Endothelial cell of umbilical vein (primary cell): Measurements from ENCODE around the gene NIPA2. TPM values are rescaled to one million over a fixed set of nuclear protein-coding genes. Genes with fewer than 3 reads are reported as not detected.

Experiments
- BruUV-seq: library from RNA; stranded (reverse); fragments of 400-500 nt; replicated peaks from 2 replicates; lab custom pipeline; 2021; lab: Mats Ljungman, UMichigan
- CTCF ChIA-PET: fragments of 300-600, 350-600 bp; sonication (Branson Sonifier 250); formaldehyde crosslinking; loops from one replicate; lab custom pipeline; 2021; ENCODE audit warnings: antibody characterized with exemption, inconsistent platforms; lab: Charles Lee
- POLR2A ChIA-PET: fragments of 300-600, 350-600 bp; sonication (Branson Sonifier 250); formaldehyde crosslinking; loops from one replicate; lab custom pipeline; 2021; ENCODE audit warnings: antibody characterized with exemption, inconsistent platforms; lab: Charles Lee
- DNase-seq: peaks from one replicate; pipeline ENCODE4 v3.0.0-alpha.2; 2011; ENCODE audit warnings: low read depth, low spot score
- FAIRE-seq: peaks from 2 replicates; lab custom pipeline; 2011; peaks lifted over from hg19 to GRCh38; lab: Jason Lieb, UNC
- H2AFZ ChIP-seq: 2 replicates; pipeline ENCODE4 v1.6.0; 2012; ENCODE audit warnings: low read depth, low read length, control low read depth, inconsistent platforms
- H3K27ac ChIP-seq: 2 replicates; pipeline ENCODE4 v1.5.1; 2011; ENCODE audit warnings: low read depth, mild to moderate bottlenecking, control low read depth, low read length, moderate library complexity; ENCODE audit not compliant: insufficient read depth
- H3K27me3 ChIP-seq, 2 experiments: 2 replicates each; pipeline versions ENCODE4 v1.6.0 to v1.6.1; 2011; ENCODE audit warnings: low read length in 2 of 2, mixed read lengths in 1 of 2; ENCODE audit not compliant: control insufficient read depth in 2 of 2, insufficient read depth in 2 of 2
- H3K36me3 ChIP-seq, 2 experiments: 2 replicates in 1 of 2; 3 replicates in 1 of 2; pipeline ENCODE4 v1.5.1; 2011; ENCODE audit warnings: low read length in 2 of 2, mild to moderate bottlenecking in 1 of 2, moderate library complexity in 1 of 2; ENCODE audit not compliant: control insufficient read depth in 2 of 2, insufficient read depth in 2 of 2; ENCODE audit errors: extremely low read depth in 1 of 2
- H3K4me1 ChIP-seq: 3 replicates; pipeline ENCODE4 v1.5.1; 2011; ENCODE audit warnings: mild to moderate bottlenecking, low read length; ENCODE audit not compliant: control insufficient read depth, insufficient read depth; ENCODE audit errors: extremely low read depth
- H3K4me2 ChIP-seq: 2 replicates; pipeline ENCODE4 v1.6.1; 2011; ENCODE audit warnings: low read length, control low read depth, mixed read lengths; ENCODE audit not compliant: insufficient read depth
- H3K4me3 ChIP-seq, 3 experiments: fragments of 200-600 bp in 1 of 3; sonication (generic), shearing (Covaris generic) in 1 of 3; replicated peaks in 1 of 3; 2 replicates each; pipeline ENCODE4 v1.5.1; 2011 to 2016; ENCODE audit warnings: control low read depth in 3 of 3, low read length in 3 of 3, mild to moderate bottlenecking in 2 of 3, inconsistent platforms in 1 of 3, low read depth in 1 of 3, moderate library complexity in 1 of 3; ENCODE audit not compliant: insufficient read depth in 1 of 3
- H3K79me2 ChIP-seq: 2 replicates; pipeline ENCODE4 v1.6.0; 2012; ENCODE audit warnings: low read length, inconsistent platforms; ENCODE audit not compliant: control insufficient read depth, insufficient read depth
- H3K9ac ChIP-seq: replicated peaks from 2 replicates; pipeline ENCODE3; 2011; ENCODE audit warnings: low read length, control low read depth; ENCODE audit not compliant: insufficient read depth; ENCODE audit errors: extremely low read depth
- H3K9me1 ChIP-seq: replicated peaks from 3 replicates; pipeline ENCODE4 v1.6.0; 2011; ENCODE audit warnings: mild to moderate bottlenecking, low read length; ENCODE audit not compliant: control insufficient read depth, insufficient read depth; ENCODE audit errors: extremely low read depth
- H3K9me3 ChIP-seq: replicated peaks from 2 replicates; pipeline ENCODE4 v1.5.1; 2012; ENCODE audit warnings: low read length, inconsistent platforms; ENCODE audit not compliant: control insufficient read depth, insufficient read depth
- H4K20me1 ChIP-seq: replicated peaks from 2 replicates; pipeline ENCODE3; 2011; ENCODE audit warnings: mild to moderate bottlenecking, low read length; ENCODE audit not compliant: control insufficient read depth, insufficient read depth; ENCODE audit errors: extremely low read depth
- EZH2 ChIP-seq: IDR thresholded peaks from 2 replicates; pipeline ENCODE4 v1.6.1; 2012; ENCODE audit warnings: borderline replicate concordance, low read depth, mild to moderate bottlenecking, moderate library complexity, low read length, inconsistent platforms; ENCODE audit not compliant: severe bottlenecking
- FOS ChIP-seq: IDR thresholded peaks from 2 replicates; pipeline ENCODE4 v1.6.1; 2011; ENCODE audit warnings: mild to moderate bottlenecking, low read length, moderate library complexity, borderline replicate concordance; ENCODE audit not compliant: insufficient read depth
- GATA2 ChIP-seq: IDR thresholded peaks from 2 replicates; pipeline ENCODE4 v1.7.0; 2011; ENCODE audit warnings: low read depth, mild to moderate bottlenecking, moderate library complexity, mixed read lengths, low read length; ENCODE audit not compliant: insufficient read length, insufficient read depth
- JUN ChIP-seq: IDR thresholded peaks from 2 replicates; pipeline ENCODE4 v1.6.1; 2011; ENCODE audit warnings: borderline replicate concordance, low read depth; ENCODE audit not compliant: insufficient read length, insufficient read depth
- MYC ChIP-seq: IDR thresholded peaks from one replicate; pipeline ENCODE4 v1.6.1; 2011; ENCODE audit warnings: mild to moderate bottlenecking, low read depth, low read length
- POLR2A ChIP-seq: IDR thresholded peaks from 2 replicates; pipeline ENCODE4 v1.6.1; 2012; ENCODE audit warnings: low read depth, mild to moderate bottlenecking, control low read depth, low read length
- POLR2AphosphoS5 ChIP-seq: IDR thresholded peaks from 2 replicates; pipeline ENCODE4 v1.6.1; 2012; ENCODE audit warnings: low read depth, mild to moderate bottlenecking, control low read depth, low read length, moderate library complexity; ENCODE audit not compliant: insufficient read depth
- dilution Hi-C: fragments of 300-500 bp; cut with MboI; formaldehyde crosslinking; loops from one replicate; pipeline ENCODE4 v1.15.0; 2019; ENCODE audit warnings: low sequenced_read_pairs; ENCODE audit not compliant: extremely low pct_ligation_motif_present
- intact Hi-C: fragments of 100-400 bp; cut with micrococcal nuclease; formaldehyde crosslinking; loops from one replicate; pipeline ENCODE4 v1.10.0; 2022
- polyA plus RNA-seq, 4 experiments: library from polyadenylated mRNA; depleted of rRNA in 3 of 4; stranded (reverse) in 3 of 4; unstranded in 1 of 4; fragments of >200 nt; gene quantifications; 2 replicates each; pipeline versions ENCODE4 v1.2.1 to v1.2.3, GENCODE V29; 2011 to 2012; ENCODE audit warnings: missing spikeins in 1 of 4
- total RNA-seq: library from RNA; stranded (reverse); gene quantifications from 2 replicates; pipeline ENCODE4 v1.2.3, GENCODE V29; 2021
- TF ChIP-seq, protein P1 (sequence below): IDR thresholded peaks from 2 replicates; pipeline ENCODE4 v1.6.1; 2011; ENCODE audit not compliant: insufficient read depth, insufficient read length
- TF ChIP-seq, protein P2 (sequence below), 2 donors: IDR thresholded peaks; 1 replicate in 1 of 2; 2 replicates in 1 of 2; pipeline ENCODE4 v1.5.1; 2011; ENCODE audit warnings: low read length in 2 of 2, mild to moderate bottlenecking in 2 of 2, moderate library complexity in 2 of 2, control low read depth in 1 of 2, inconsistent platforms in 1 of 2, low read depth in 1 of 2; ENCODE audit not compliant: insufficient read depth in 1 of 2; ENCODE audit errors: extremely low read depth in 1 of 2

The NIPA2 gene
- total and polyA plus RNA-seq, 2 donors (not counting 3 experiments of a cell fraction or from before 2014, with no cell fraction given), result 55.2 to 75.7 TPM

DNA sequence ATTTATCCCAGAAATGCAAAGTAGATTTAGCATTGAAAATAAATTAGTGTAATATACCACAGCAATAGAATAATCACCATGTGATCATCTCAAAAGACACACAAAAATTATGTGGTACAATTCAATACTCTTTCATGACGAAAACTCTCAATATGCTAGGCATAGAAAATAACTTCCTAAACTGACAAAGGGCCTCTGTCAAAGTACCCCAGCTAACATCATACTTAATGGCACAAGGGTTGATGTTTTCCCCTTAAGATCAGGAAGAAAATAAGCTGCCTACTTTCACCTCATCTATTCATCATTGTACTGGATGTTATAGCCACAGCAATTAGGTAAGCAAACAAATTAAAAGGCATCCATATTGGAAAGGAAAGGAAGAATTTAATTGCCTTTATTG, 22.7 kb upstream of the NIPA2 start:
- Histone ChIP-seq H3K4me1 (no peaks in the 10 kb centered on the region), H3K79me2 (no peaks in the 10 kb centered on the region), H3K9ac (no peak overlapping the region), H4K20me1 (no peaks in the 10 kb centered on the region), H3K9me3 (no peaks in the 10 kb centered on the region), H3K4me2 (no peak overlapping the region), H2AFZ (no peak overlapping the region), H3K4me3 (no peak overlapping the region), H3K9me1 (no peaks in the 10 kb centered on the region), H3K27ac (no peak overlapping the region), H3K36me3 (peaks cover 0 to 4% of the 10 kb centered on the region in 2 experiments), H3K27me3 (no peaks in the 10 kb centered on the region)
- dilution Hi-C loops (no loop called here), intact Hi-C loops (no loop called here)
- CTCF ChIA-PET, result interaction anchor here (0.9 kb wide), 1 partner anchor 9 kb away, joined by 3 read pairs; no protein-coding TSS in a partner anchor
- DNase-seq (no peak), FAIRE-seq (no peak)
- POLR2A ChIA-PET, result no interaction called here
- TF ChIP-seq, protein P1, sequence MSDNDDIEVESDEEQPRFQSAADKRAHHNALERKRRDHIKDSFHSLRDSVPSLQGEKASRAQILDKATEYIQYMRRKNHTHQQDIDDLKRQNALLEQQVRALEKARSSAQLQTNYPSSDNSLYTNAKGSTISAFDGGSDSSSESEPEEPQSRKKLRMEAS, result no peak
- TF ChIP-seq MYC, result no peak
- no peak for TF ChIP-seq EZH2
- no peak for TF ChIP-seq FOS
- no peak for TF ChIP-seq POLR2AphosphoS5
- TF ChIP-seq, protein P2, sequence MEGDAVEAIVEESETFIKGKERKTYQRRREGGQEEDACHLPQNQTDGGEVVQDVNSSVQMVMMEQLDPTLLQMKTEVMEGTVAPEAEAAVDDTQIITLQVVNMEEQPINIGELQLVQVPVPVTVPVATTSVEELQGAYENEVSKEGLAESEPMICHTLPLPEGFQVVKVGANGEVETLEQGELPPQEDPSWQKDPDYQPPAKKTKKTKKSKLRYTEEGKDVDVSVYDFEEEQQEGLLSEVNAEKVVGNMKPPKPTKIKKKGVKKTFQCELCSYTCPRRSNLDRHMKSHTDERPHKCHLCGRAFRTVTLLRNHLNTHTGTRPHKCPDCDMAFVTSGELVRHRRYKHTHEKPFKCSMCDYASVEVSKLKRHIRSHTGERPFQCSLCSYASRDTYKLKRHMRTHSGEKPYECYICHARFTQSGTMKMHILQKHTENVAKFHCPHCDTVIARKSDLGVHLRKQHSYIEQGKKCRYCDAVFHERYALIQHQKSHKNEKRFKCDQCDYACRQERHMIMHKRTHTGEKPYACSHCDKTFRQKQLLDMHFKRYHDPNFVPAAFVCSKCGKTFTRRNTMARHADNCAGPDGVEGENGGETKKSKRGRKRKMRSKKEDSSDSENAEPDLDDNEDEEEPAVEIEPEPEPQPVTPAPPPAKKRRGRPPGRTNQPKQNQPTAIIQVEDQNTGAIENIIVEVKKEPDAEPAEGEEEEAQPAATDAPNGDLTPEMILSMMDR (IDR thresholded peaks at IDR 0.05; ENCODE audit: extremely low read depth in 1 of 2, insufficient read depth in 1 of 2, low read depth in 1 of 2, low read length in 2 of 2), result no peak
- TF ChIP-seq JUN, result no peak
- TF ChIP-seq POLR2A, result no peak
- no peak for TF ChIP-seq GATA2
- BruUV-seq, result no TSS peak
